K562 (cell line): ENCODE data around the gene MICU2. TPM values are rescaled to one million over a fixed set of nuclear protein-coding genes. Genes with fewer than 3 reads are reported as not detected.

Experiments
- BRD9 ChIP-seq: fragments of 450-650 bp; IDR thresholded peaks from 2 replicates; pipeline ENCODE4 v1.6.1; 2018; ENCODE audit warnings: low read depth; ENCODE audit not compliant: partially characterized antibody
- CBFB ChIP-seq: sonication (generic); formaldehyde crosslinking; IDR thresholded peaks from 2 replicates; pipeline ENCODE4 v1.4.0; 2020; ENCODE audit warnings: mild to moderate bottlenecking, missing genetic modification reagents
- CBX8 ChIP-seq: fragments of 200-600 bp; sonication (generic); IDR thresholded peaks from 2 replicates; pipeline ENCODE4 v1.6.1; 2012; ENCODE audit warnings: borderline replicate concordance, mixed run types, low read depth, mild to moderate bottlenecking, moderate library complexity, mixed read lengths, low read length, control low read depth, inconsistent platforms; ENCODE audit not compliant: poor library complexity, severe bottlenecking; ENCODE audit errors: extremely low read depth
- E2F3 ChIP-seq: fragments of 250-450 bp; sonication (Bioruptor Pico); IDR thresholded peaks from 2 replicates; pipeline ENCODE4 v1.4.0; 2020; ENCODE audit warnings: mild to moderate bottlenecking
- E4F1 ChIP-seq: fragments of 250-450 bp; sonication (Bioruptor Pico); IDR thresholded peaks from 2 replicates; pipeline ENCODE4 v1.5.0; 2021; ENCODE audit warnings: mild to moderate bottlenecking, borderline replicate concordance
- L3MBTL2 ChIP-seq: fragments of 450-650 bp; IDR thresholded peaks from 2 replicates; pipeline ENCODE4 v1.6.1; 2016; ENCODE audit warnings: mild to moderate bottlenecking, moderate library complexity
- MCM2 ChIP-seq: fragments of 450-650 bp; IDR thresholded peaks from 2 replicates; pipeline ENCODE4 v1.6.1; 2017; ENCODE audit warnings: low read depth, mild to moderate bottlenecking
- MGA ChIP-seq: fragments of 450-650 bp; IDR thresholded peaks from 2 replicates; pipeline ENCODE4 v1.6.1; 2016; ENCODE audit warnings: mild to moderate bottlenecking, moderate library complexity
- NCOA2 ChIP-seq, 2 experiments: fragments of 450-650 bp; IDR thresholded peaks; 2 replicates each; pipeline ENCODE4 v1.6.1; 2018; ENCODE audit warnings: mild to moderate bottlenecking in 2 of 2, moderate library complexity in 1 of 2; ENCODE audit not compliant: partially characterized antibody in 2 of 2
- NFRKB ChIP-seq: fragments of 450-650 bp; IDR thresholded peaks from 2 replicates; pipeline ENCODE4 v1.6.1; 2016; ENCODE audit warnings: low read depth
- PRPF4 ChIP-seq: fragments of 200-400 bp; formaldehyde crosslinking; IDR thresholded peaks from one replicate; pipeline ENCODE4 v1.6.1; 2017; ENCODE audit warnings: low read length, low read depth, mild to moderate bottlenecking; ENCODE audit not compliant: insufficient read depth, poor library complexity, severe bottlenecking
- SIX5 ChIP-seq, 2 experiments: IDR thresholded peaks; 2 replicates each; pipeline ENCODE4 v1.6.1; 2011; ENCODE audit warnings: low read length in 2 of 2, borderline replicate concordance in 1 of 2, low read depth in 1 of 2, mild to moderate bottlenecking in 1 of 2, moderate library complexity in 1 of 2; ENCODE audit not compliant: insufficient read depth in 1 of 2
- SNRNP70 ChIP-seq: fragments of 200-400 bp; formaldehyde crosslinking; optimal IDR thresholded peaks from 2 replicates; pipeline ENCODE3; 2017; ENCODE audit warnings: low read depth, low read length
- TRIM28 ChIP-seq: fragments of 450-650 bp; IDR thresholded peaks from 2 replicates; pipeline ENCODE4 v1.6.1; 2017
- ZNF354B ChIP-seq: fragments of 250-450 bp; sonication (Bioruptor Pico); IDR thresholded peaks from 2 replicates; pipeline ENCODE4 v1.4.0; 2020
- ZNF695 ChIP-seq: fragments of 450-650 bp; formaldehyde crosslinking; IDR thresholded peaks from 2 replicates; pipeline ENCODE4 v1.4.0; 2020; ENCODE audit warnings: mild to moderate bottlenecking, moderate library complexity
- polyA plus RNA-seq, 8 experiments: library from polyadenylated mRNA; depleted of rRNA in 4 of 8; stranded (reverse) in 5 of 8; unstranded in 3 of 8; fragments of >200 nt; fragmentation: Nextera tagmentation in 2 of 8; fragmentation: Illumina TruSeq in 1 of 8; extraction: Ambion mirVana in 2 of 8; extraction: Trizol in 1 of 8; gene quantifications; 2 replicates each; pipeline versions ENCODE4 v1.2.1 to v1.2.3, GENCODE V29; 2011 to 2014; ENCODE audit warnings: inconsistent platforms in 1 of 8, missing spikeins in 1 of 8
- total RNA-seq, 7 experiments: library from RNA; depleted of rRNA in 6 of 7; stranded (reverse); fragments of >200 nt in 6 of 7; fragmentation: Illumina TruSeq in 2 of 7; extraction: Trizol in 2 of 7; gene quantifications; 2 replicates each; pipeline versions ENCODE4 v1.2.1 to v1.2.3, GENCODE V29; 2011 to 2021; ENCODE audit warnings: low replicate concordance in 1 of 7

The MICU2 gene
- total and polyA plus RNA-seq, 9 of the 15 experiments (the other 6 are each of a cell fraction or from before 2014, with no cell fraction given), result 9.1 to 41.8 (median 33.4) TPM

GRCh38 chr13:21483748-21484147 lies 120.2 kb downstream of the MICU2 start (continued):
- TF ChIP-seq MGA (no peak), E4F1 (CRISPR knock-in tag) (no peak), NCOA2 (IDR thresholded peaks at IDR 0.05; ENCODE audit: partially characterized antibody in 2 of 2) (no peak), MCM2 (no peak), SIX5 (IDR thresholded peaks at IDR 0.05; ENCODE audit: borderline replicate concordance in 1 of 2, insufficient read depth in 1 of 2, low read depth in 1 of 2, low read length in 2 of 2) (no peak), CBFB (CRISPR knock-in tag) (no peak), ZNF354B (CRISPR knock-in tag) (no peak), E2F3 (no peak), NFRKB (no peak), CBX8 (no peak), ZNF695 (no peak), L3MBTL2 (no peak), PRPF4 (no peak), TRIM28 (no peak), BRD9 (no peak), SNRNP70 (no peak)
